ENCODE data around the gene FTO. TPM values are rescaled to one million over a fixed set of nuclear protein-coding genes. Genes with fewer than 3 reads are reported as not detected.

Gene FTO
- total RNA-seq, 2 donors from 2014 or later = 72.7 to 73.6 TPM

GRCh38 chr16:54040975-54041374 lies 337.0 kb downstream of the FTO start:
- no peaks in the 10 kb centered on the region for H3K4me1 ChIP-seq (replicated peaks)
- no peaks in the 10 kb centered on the region for H3K27me3 ChIP-seq (replicated peaks; ENCODE audit: insufficient read depth)
- TF ChIP-seq POLR2A (IDR thresholded peaks at IDR 0.05) (no peak), CTCF (IDR thresholded peaks at IDR 0.05) (no peak), POLR2AphosphoS5 (IDR thresholded peaks at IDR 0.05) (no peak)
- no peaks in the 10 kb centered on the region for H3K36me3 ChIP-seq
- intact Hi-C loops (cut with DNase I) = no loop called here
- no peak overlapping the region for H3K4me3 ChIP-seq
- 80% methylated on average over 6 of the region's 6 CpGs for WGBS
- no peak for DNase-seq (ENCODE audit: low spot score)
- H3K27ac ChIP-seq = no peak overlapping the region
- H3K9me3 ChIP-seq = no peaks in the 10 kb centered on the region

GRCh38 chr16:54048586-54049495 lies 344.9 kb downstream of the FTO start:
- TF ChIP-seq POLR2AphosphoS5 (IDR thresholded peaks at IDR 0.05) (no peak), POLR2A (IDR thresholded peaks at IDR 0.05) (no peak), CTCF (IDR thresholded peaks at IDR 0.05) (no peak)
- no peak overlapping the region for H3K27ac ChIP-seq

GRCh38 chr16:54049591-54050458 lies 345.9 kb downstream of the FTO start:
- intact Hi-C loops (cut with DNase I) = no loop called here

More at GRCh38 chr16:54048586-54049495, 344.9 kb downstream of the FTO start:
- Histone ChIP-seq H3K9me3 (no peaks in the 10 kb centered on the region), H3K4me1 (replicated peaks) (no peaks in the 10 kb centered on the region), H3K4me3 (no peak overlapping the region), H3K27me3 (replicated peaks; ENCODE audit: insufficient read depth) (no peaks in the 10 kb centered on the region), H3K36me3 (no peaks in the 10 kb centered on the region)
- 76% methylated on average over 11 of the region's 11 CpGs for WGBS
- intact Hi-C loops (cut with DNase I) = no loop called here
- DNase-seq (ENCODE audit: low spot score) = no peak

GRCh38 chr16:54050459-54051210 lies 346.7 kb downstream of the FTO start:
- Histone ChIP-seq H3K27ac (no peak overlapping the region), H3K27me3 (replicated peaks; ENCODE audit: insufficient read depth) (no peaks in the 10 kb centered on the region), H3K36me3 (no peaks in the 10 kb centered on the region), H3K9me3 (no peaks in the 10 kb centered on the region), H3K4me1 (replicated peaks) (no peaks in the 10 kb centered on the region), H3K4me3 (no peak overlapping the region)
- no peak for DNase-seq (ENCODE audit: low spot score)
- TF ChIP-seq POLR2A (IDR thresholded peaks at IDR 0.05) (no peak), POLR2AphosphoS5 (IDR thresholded peaks at IDR 0.05) (no peak), CTCF (IDR thresholded peaks at IDR 0.05) (no peak)
- intact Hi-C loops (cut with DNase I) = no loop called here
- WGBS = 36% methylated on average over 7 of the region's 7 CpGs

More at GRCh38 chr16:54049591-54050458, 345.9 kb downstream of the FTO start:
- WGBS = 70% methylated on average over 8 of the region's 8 CpGs
- no peak for DNase-seq (ENCODE audit: low spot score)
- Histone ChIP-seq H3K4me1 (replicated peaks) (no peaks in the 10 kb centered on the region), H3K9me3 (no peaks in the 10 kb centered on the region), H3K4me3 (no peak overlapping the region), H3K36me3 (no peaks in the 10 kb centered on the region), H3K27me3 (replicated peaks; ENCODE audit: insufficient read depth) (no peaks in the 10 kb centered on the region), H3K27ac (peak overlapping the region in 1 of 2 donors; percentile 16)
- no peak for TF ChIP-seq POLR2AphosphoS5 (IDR thresholded peaks at IDR 0.05)
- TF ChIP-seq POLR2A (IDR thresholded peaks at IDR 0.05) = no peak
- TF ChIP-seq CTCF (IDR thresholded peaks at IDR 0.05) = no peak

Data from prostate gland (tissue), 2 donors.